GM10248 (cell line): ENCODE data around the gene SLC6A3.
A peak's percentile ranks its signal among the peaks of the same experiment; 100 is the strongest.

Experiments
- CTCF ChIA-PET: fragments of 300-600 bp; sonication (Branson Sonifier 250); formaldehyde crosslinking; extraction: SDS; loops from one replicate; lab custom pipeline; 2021; ENCODE audit warnings: antibody characterized with exemption; lab: Yijun Ruan, JAX
- POLR2A ChIA-PET: fragments of 350-650 bp; sonication (Branson Sonifier 250); formaldehyde crosslinking; extraction: SDS; loops from one replicate; lab custom pipeline; 2020; ENCODE audit warnings: antibody characterized with exemption; lab: Yijun Ruan, JAX
- DNase-seq: peaks from one replicate; pipeline ENCODE4 v3.0.0; 2012; ENCODE audit errors: extremely low spot score
- TF ChIP-seq, protein P1 (sequence below): IDR thresholded peaks from 2 replicates; pipeline ENCODE4 v1.5.1; 2012; ENCODE audit warnings: mild to moderate bottlenecking, low read depth; ENCODE audit errors: extremely low read depth, missing control alignments, control extremely low read depth

SLC6A3 gene

DNA sequence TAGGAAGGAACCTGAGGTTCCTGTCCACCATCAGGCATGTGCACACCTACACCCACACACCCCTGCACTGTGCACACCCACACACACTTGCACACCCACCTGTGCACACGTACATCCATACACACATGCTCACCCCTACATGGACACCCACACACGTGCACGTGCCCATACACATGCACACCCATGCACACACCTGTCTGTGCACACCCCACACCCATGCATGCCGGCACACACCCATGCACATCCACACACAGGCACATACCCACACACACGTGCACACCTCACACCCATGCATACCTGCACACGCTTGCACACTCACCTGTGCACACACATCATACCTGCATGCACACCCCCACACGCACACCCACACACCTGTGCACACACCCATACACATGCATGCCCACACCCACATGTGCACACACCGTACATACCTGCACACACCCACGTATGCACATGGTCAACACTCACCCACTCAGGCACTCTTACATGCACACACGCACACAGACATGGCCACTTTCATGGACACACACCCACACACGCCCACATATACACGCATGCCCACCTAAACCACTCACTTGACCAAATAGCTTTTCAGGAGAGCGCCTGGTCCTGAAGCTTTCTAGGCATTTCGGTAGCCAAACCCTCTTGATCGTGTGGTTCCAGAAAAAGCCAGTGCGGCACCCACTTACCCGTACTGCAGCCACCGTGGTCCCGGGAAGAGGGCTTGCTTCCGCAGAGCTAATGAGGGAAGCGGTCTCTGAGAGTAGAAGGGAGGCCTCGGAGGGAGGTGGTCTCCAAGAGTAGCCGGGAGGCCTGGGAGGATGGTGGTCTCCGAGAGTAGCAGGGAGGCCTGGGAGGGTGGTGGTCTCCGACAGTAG is 63.6 kb downstream of the SLC6A3 start:
- no peak for DNase-seq
- CTCF ChIA-PET, result interaction anchor here (1.0 to 1.9 kb wide), 5 partner anchors 10 to 263 kb away, joined by 3 to 12 read pairs (median 4); no protein-coding TSS in a partner anchor
- POLR2A ChIA-PET, result no interaction called here
- TF ChIP-seq, protein P1, sequence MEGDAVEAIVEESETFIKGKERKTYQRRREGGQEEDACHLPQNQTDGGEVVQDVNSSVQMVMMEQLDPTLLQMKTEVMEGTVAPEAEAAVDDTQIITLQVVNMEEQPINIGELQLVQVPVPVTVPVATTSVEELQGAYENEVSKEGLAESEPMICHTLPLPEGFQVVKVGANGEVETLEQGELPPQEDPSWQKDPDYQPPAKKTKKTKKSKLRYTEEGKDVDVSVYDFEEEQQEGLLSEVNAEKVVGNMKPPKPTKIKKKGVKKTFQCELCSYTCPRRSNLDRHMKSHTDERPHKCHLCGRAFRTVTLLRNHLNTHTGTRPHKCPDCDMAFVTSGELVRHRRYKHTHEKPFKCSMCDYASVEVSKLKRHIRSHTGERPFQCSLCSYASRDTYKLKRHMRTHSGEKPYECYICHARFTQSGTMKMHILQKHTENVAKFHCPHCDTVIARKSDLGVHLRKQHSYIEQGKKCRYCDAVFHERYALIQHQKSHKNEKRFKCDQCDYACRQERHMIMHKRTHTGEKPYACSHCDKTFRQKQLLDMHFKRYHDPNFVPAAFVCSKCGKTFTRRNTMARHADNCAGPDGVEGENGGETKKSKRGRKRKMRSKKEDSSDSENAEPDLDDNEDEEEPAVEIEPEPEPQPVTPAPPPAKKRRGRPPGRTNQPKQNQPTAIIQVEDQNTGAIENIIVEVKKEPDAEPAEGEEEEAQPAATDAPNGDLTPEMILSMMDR, result no peak

DNA sequence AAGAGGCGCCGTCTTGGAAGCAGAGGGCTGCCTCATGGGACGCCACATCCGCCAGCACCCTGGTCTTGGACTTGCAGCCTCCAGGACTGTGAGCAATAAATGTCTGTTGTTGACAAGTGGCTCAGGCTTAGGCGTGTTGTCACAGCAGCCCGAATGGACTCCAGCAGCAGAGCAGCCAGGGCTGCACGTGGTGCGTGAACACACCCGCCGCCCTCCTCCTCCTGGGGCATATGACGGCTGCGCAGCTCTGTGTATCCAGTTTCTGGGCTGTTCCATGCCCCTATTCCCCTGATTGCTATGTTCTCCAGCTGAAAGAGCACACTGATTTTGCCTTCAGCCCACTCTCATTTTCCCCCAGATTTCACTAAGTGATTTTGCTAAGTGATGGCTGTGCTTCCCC is 64.3 kb downstream of the SLC6A3 start:
- ChIA-PET POLR2A (no interaction called here), CTCF (interaction anchor here (0.7 to 1.9 kb wide), 17 partner anchors 9 to 264 kb away, joined by 3 to 13 read pairs (median 4); partner anchors contain the start of gene CLPTM1L)
- TF ChIP-seq, protein P1, result no peak
- DNase-seq, result no peak

DNA sequence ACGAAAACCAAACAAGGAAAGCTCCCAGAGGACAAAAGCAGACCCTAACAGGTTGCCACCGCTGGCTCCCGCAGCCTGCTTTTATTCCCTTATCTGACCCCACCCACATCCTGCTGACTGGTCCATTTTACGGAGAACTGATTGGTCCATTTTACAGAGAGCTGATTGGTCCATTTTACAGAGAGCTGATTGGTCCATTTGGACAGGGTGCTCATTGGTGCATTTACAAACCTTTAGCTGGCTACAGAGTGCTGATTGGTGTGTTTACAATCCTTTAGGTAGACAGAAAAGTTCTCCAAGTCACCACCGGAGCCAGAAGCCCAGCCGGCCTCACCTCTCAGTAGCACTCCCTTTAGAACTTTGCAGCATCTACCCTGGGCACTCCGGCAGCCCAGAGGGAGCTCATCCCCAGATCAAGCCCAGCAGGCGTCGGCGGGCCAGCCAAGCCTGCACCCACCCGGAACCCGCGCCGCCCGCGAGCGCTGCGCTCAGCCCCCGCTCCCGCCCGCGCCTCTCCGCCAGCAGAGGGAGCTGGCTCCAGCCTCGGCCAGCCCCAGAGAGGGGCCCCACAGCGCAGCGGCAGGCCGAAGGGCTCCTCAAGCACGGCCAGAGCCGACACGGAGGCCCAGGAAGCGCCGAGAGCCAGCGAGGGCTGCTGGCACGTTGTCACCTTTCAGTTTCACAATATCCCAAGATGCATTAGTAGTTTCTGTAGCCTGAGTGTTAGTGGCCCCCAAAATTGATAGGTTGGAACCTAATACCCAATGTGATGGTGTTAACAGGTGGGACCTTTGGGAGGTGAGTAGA is 65.0 kb downstream of the SLC6A3 start:
- POLR2A ChIA-PET, result no interaction called here
- DNase-seq, result no peak
- TF ChIP-seq, protein P1, result peak; percentile 76
- CTCF ChIA-PET, result interaction anchor here (0.7 to 1.9 kb wide), 26 partner anchors 9 to 265 kb away, joined by 3 to 13 read pairs (median 4); partner anchors contain the start of gene CLPTM1L

DNA sequence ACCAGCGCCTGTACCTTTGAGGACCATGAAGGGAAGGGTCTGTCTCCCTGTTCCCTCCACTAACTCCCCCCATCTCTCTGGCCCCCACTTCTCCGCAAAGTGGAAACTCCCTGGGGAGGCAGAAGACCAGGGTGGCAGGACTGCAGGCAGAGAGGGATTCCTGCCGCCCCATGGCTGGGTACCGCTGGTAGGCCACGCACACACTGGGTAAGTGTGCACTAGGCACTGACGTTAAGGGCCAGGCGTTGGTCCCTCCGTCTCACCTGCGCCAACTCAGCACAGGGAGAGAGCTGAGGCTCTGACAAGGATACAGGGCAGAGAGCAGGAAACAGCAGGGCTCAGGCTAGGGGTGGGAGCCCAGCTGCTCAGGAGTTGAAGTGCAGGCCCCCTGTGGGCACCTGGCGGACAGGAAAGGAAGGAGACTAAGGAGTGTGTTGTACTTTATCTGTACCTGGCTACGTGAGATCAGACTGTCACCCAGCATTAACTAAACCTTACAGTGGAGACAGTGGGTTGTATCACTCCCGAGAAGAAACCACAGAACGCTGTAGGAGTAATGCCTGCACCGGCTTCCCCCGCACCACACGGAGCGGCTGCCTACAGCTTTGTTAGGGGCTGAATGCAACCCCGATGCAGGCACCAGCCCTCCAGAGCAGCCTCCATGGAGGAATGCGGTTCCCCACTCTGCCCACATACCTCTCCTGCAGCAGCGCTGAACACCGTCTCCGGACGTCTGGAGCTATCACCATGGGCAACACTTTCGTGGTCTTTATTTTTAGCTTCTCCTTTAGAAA is 66.2 kb downstream of the SLC6A3 start:
- POLR2A ChIA-PET, result no interaction called here
- TF ChIP-seq, protein P1, result no peak
- CTCF ChIA-PET, result interaction anchor here (1.0 to 1.9 kb wide), 11 partner anchors 7 to 266 kb away, joined by 3 to 13 read pairs (median 5); no protein-coding TSS in a partner anchor
- no peak for DNase-seq

DNA sequence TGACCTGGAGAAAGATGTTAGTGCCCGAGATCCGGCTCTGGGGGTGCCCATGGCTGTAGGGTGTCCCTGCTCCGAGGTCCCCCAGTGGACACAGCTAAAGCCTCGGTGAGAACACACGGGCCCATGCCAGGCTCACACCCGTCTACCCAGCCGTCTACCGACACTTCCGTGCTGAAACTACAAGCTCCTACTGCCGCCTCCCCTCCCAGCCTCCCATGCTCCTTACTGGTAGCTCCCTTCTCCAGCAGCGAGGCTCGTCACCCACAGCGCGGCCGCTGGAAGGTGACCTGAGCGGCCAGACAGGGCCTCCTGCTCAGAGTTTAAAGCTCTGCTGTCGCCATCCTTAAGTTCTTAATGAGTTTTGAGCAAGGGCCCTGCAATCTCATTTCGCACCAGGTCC is 67.1 kb downstream of the SLC6A3 start:
- ChIA-PET POLR2A (no interaction called here), CTCF (interaction anchor here (0.8 kb wide), 1 partner anchor 267 kb away, joined by 3 read pairs; no protein-coding TSS in a partner anchor)
- TF ChIP-seq, protein P1, result no peak
- no peak for DNase-seq
